MM.1S (cell line): Measurements from ENCODE around the gene JAK3.

Experiments
- DNase-seq: peaks from one replicate; pipeline ENCODE4 v3.0.0-alpha.2; 2015
- H2AFZ ChIP-seq: fragments of 300-600 bp; sonication (generic); 2 replicates; pipeline ENCODE4 v1.6.0; 2016; ENCODE audit warnings: antibody characterized with exemption, low read length
- H3F3A ChIP-seq: fragments of 300-600 bp; sonication (generic); 2 replicates; pipeline ENCODE4 v1.6.1; 2016; ENCODE audit warnings: mild to moderate bottlenecking, antibody characterized with exemption, low read length, moderate library complexity, mixed read lengths; ENCODE audit not compliant: insufficient read depth
- H3K27ac ChIP-seq: fragments of 300-600 bp; sonication (generic); 2 replicates; pipeline ENCODE4 v1.5.1; 2016; ENCODE audit warnings: mild to moderate bottlenecking, low read length
- H3K27me3 ChIP-seq: fragments of 300-600 bp; sonication (generic); replicated peaks from 2 replicates; pipeline ENCODE4 v1.6.0; 2016; ENCODE audit warnings: low read length; ENCODE audit not compliant: insufficient read depth
- H3K36me3 ChIP-seq: fragments of 300-600 bp; sonication (generic); replicated peaks from 2 replicates; pipeline ENCODE4 v1.6.1; 2016; ENCODE audit warnings: mild to moderate bottlenecking, low read length, mixed read lengths; ENCODE audit not compliant: insufficient read depth
- H3K4me1 ChIP-seq: fragments of 300-600 bp; sonication (generic); 2 replicates; pipeline ENCODE4 v1.6.1; 2016; ENCODE audit warnings: low read length, mixed read lengths
- H3K4me2 ChIP-seq: fragments of 300-600 bp; sonication (generic); 2 replicates; pipeline ENCODE4 v1.6.0; 2016; ENCODE audit warnings: low read depth, low read length
- H3K4me3 ChIP-seq: fragments of 300-600 bp; sonication (generic); 2 replicates; pipeline ENCODE4 v1.5.1; 2016; ENCODE audit warnings: low read length, mixed read lengths
- H3K79me2 ChIP-seq: fragments of 300-600 bp; sonication (generic); 2 replicates; pipeline ENCODE4 v1.6.1; 2016; ENCODE audit warnings: mixed run types, low read length, mixed read lengths
- H3K9ac ChIP-seq: fragments of 300-600 bp; sonication (generic); 2 replicates; pipeline ENCODE4 v1.6.1; 2016; ENCODE audit warnings: low read length, mixed read lengths
- H3K9me2 ChIP-seq: fragments of 300-600 bp; sonication (generic); replicated peaks from 2 replicates; pipeline ENCODE4 v1.6.1; 2016; ENCODE audit warnings: mild to moderate bottlenecking, low read length, mixed read lengths; ENCODE audit not compliant: insufficient read depth
- H3K9me3 ChIP-seq: fragments of 300-600 bp; sonication (generic); replicated peaks from 2 replicates; pipeline ENCODE4 v1.6.1; 2016; ENCODE audit warnings: mild to moderate bottlenecking, low read length, mixed read lengths; ENCODE audit not compliant: insufficient read depth
- H4K20me1 ChIP-seq: fragments of 300-600 bp; sonication (generic); 2 replicates; pipeline ENCODE4 v1.6.1; 2016; ENCODE audit warnings: mild to moderate bottlenecking, low read length, moderate library complexity, mixed read lengths; ENCODE audit not compliant: insufficient read depth
- EZH2 ChIP-seq: fragments of 300-600 bp; sonication (generic); optimal IDR thresholded peaks from 2 replicates; pipeline ENCODE3; 2017; ENCODE audit warnings: low read depth, mild to moderate bottlenecking, antibody characterized with exemption, low read length, mixed read lengths
- EZH2phosphoT487 ChIP-seq: fragments of 300-600 bp; sonication (generic); IDR thresholded peaks from 2 replicates; pipeline ENCODE4 v1.6.1; 2018; ENCODE audit warnings: antibody characterized with exemption, low read length
- TF ChIP-seq, protein P1 (sequence below): fragments of 300-600 bp; sonication (generic); IDR thresholded peaks from 2 replicates; pipeline ENCODE4 v1.5.1; 2016; ENCODE audit warnings: antibody characterized with exemption, low read length, mixed read lengths

The JAK3 gene

DNA sequence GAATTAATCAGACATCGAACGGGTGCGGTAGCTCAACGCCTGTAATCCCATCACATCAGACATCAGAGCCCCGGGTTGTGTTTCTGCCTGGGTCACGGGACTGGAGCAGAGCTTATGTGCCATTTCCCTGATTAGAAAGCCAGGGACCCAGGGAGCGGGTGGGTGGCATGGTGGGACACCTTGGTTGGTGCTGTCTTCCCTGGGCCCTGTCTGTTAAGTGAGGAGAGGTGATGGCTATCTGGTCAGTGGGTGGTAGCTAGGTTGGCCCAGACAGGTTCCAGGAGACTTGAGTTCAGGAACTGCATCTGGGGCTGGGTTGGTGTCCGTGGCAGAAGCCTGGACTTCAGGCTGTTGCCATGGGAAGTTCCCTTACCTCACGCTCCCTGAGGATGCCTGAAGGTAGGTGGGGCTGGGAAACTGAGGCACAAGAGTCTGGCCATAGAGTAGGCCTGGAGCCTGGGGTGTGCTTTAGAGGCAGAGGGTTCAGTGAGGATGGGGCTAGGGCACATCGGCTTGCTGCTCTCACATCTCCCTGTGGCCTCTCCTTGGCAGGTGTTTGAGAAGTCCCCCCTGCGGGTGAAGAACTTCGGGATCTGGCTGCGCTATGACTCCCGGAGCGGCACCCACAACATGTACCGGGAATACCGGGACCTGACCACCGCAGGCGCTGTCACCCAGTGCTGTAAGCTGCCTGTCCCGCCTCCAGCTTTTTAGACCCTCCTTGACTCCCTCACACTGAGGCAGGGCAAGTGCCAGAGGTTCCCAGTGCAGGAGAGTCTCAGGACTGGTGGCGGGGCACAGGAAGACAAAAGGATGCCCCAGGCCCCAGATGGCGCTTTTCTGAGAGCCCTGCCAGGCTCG lies 14.0 kb upstream of the JAK3 start:
- H3K4me2 ChIP-seq: peak overlapping the region; percentile 99; the same call in 1 of the 2 replicates
- H3K4me3 ChIP-seq: no peak overlapping the region
- H2AFZ ChIP-seq: no peak overlapping the region
- peaks cover 29% of the 10 kb centered on the region for H3K79me2 ChIP-seq
- no peak overlapping the region; the same call in 1 of the 2 replicates for H3K9ac ChIP-seq
- TF ChIP-seq, protein P1, sequence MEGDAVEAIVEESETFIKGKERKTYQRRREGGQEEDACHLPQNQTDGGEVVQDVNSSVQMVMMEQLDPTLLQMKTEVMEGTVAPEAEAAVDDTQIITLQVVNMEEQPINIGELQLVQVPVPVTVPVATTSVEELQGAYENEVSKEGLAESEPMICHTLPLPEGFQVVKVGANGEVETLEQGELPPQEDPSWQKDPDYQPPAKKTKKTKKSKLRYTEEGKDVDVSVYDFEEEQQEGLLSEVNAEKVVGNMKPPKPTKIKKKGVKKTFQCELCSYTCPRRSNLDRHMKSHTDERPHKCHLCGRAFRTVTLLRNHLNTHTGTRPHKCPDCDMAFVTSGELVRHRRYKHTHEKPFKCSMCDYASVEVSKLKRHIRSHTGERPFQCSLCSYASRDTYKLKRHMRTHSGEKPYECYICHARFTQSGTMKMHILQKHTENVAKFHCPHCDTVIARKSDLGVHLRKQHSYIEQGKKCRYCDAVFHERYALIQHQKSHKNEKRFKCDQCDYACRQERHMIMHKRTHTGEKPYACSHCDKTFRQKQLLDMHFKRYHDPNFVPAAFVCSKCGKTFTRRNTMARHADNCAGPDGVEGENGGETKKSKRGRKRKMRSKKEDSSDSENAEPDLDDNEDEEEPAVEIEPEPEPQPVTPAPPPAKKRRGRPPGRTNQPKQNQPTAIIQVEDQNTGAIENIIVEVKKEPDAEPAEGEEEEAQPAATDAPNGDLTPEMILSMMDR: no peak
- TF ChIP-seq EZH2phosphoT487: no peak
- no peak for TF ChIP-seq EZH2
- peaks cover 15% of the 10 kb centered on the region for H3K4me1 ChIP-seq
- H3K27me3 ChIP-seq: peaks cover under 1% of the 10 kb centered on the region; the same call in 1 of the 2 replicates
- H3K27ac ChIP-seq: no peak overlapping the region
- peaks cover 36% of the 10 kb centered on the region for H4K20me1 ChIP-seq
- peaks cover 15% of the 10 kb centered on the region for H3K36me3 ChIP-seq
- H3K9me3 ChIP-seq: no peaks in the 10 kb centered on the region
- peaks cover 55% of the 10 kb centered on the region for H3F3A ChIP-seq
- DNase-seq: no peak
- H3K9me2 ChIP-seq: no peaks in the 10 kb centered on the region

DNA sequence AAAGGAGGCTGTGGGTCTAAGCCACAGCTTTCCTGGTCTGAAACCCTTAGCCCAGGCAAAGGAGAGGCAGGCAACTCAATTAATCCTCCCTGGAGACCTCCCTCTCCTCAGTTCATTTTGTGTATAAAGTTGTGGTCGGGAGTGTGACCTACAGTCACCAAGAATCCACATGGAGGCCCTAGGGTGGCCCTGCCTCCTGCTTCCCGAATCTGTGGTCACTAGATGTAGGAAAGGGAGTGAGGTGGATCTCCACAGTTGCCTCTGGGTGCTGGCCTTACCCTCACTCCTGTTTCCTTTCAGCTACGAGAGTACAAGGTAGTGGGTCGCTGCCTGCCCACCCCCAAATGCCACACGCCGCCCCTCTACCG lies 13.2 kb upstream of the JAK3 start:
- no peak overlapping the region for H2AFZ ChIP-seq
- peak overlapping the region; percentile 100 for H3K4me3 ChIP-seq
- TF ChIP-seq EZH2phosphoT487 (no peak), EZH2 (no peak)
- TF ChIP-seq, protein P1: no peak
- H3K27me3 ChIP-seq: peaks cover 7% of the 10 kb centered on the region; the same call in 1 of the 2 replicates
- H3K4me2 ChIP-seq: peak overlapping the region; percentile 99
- no peak for DNase-seq
- H4K20me1 ChIP-seq: peaks cover 36% of the 10 kb centered on the region
- H3K79me2 ChIP-seq: peaks cover 29% of the 10 kb centered on the region
- no peaks in the 10 kb centered on the region for H3K9me3 ChIP-seq
- peaks cover 15% of the 10 kb centered on the region for H3K4me1 ChIP-seq
- peaks cover 15% of the 10 kb centered on the region for H3K36me3 ChIP-seq
- no peak overlapping the region for H3K27ac ChIP-seq
- H3F3A ChIP-seq: peaks cover 55% of the 10 kb centered on the region
- H3K9ac ChIP-seq: peak overlapping the region; percentile 98
- H3K9me2 ChIP-seq: no peaks in the 10 kb centered on the region

DNA sequence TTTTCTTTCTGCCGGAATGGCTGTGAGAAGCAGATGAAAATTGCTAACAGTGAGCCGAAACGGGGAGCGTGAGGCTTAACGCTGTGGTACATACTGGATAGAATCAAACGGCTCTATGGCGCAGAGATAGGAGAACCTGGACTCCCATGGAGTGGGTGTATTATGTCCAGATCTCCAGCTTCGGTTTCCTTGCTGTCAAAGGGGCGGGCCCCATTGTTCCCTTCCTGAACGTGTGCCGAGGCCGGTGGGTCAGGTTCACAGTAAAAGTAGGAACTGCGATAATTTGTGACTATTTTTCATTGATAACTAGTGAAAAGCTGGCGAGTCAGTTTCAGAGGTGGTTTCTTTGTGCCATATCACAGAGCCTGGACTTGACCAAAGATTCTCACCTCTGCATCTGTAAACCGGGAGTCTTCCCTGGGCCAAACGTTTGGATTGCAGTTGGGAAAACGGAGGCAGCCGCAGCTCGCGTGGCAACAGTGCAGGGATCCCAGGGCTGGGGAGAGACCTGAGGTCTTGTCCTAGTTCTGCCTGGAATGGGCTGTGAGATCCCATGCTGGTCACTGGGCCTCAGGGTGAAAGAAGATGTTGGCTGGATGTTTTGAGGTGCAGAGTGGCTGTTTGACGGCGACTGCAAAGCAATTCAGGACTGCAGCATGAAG lies 12.7 kb upstream of the JAK3 start:
- Histone ChIP-seq H3K36me3 (peaks cover 15% of the 10 kb centered on the region), H3K9ac (peak overlapping the region; percentile 98), H3K4me2 (peak overlapping the region; percentile 99), H4K20me1 (peaks cover 36% of the 10 kb centered on the region), H3K27me3 (peaks cover 8% of the 10 kb centered on the region; the same call in 1 of the 2 replicates), H2AFZ (0 out of 2 replicates have a peak overlapping the region, but pooled peaks have one; percentile 16), H3K4me3 (peak overlapping the region; percentile 100), H3K9me2 (no peaks in the 10 kb centered on the region), H3K27ac (no peak overlapping the region; the same call in 1 of the 2 replicates), H3K79me2 (peaks cover 29% of the 10 kb centered on the region), H3K9me3 (no peaks in the 10 kb centered on the region), H3F3A (peaks cover 53% of the 10 kb centered on the region), H3K4me1 (peaks cover 15% of the 10 kb centered on the region)
- DNase-seq: no peak
- TF ChIP-seq EZH2: no peak
- TF ChIP-seq EZH2phosphoT487: no peak
- TF ChIP-seq, protein P1: no peak
